Neural progenitor cell (in vitro differentiated cells): ENCODE results near the gene NUP214. TPM values are rescaled to one million over a fixed set of nuclear protein-coding genes. Genes with fewer than 3 reads are reported as not detected.

Source experiments
- DNase-seq: peaks from one replicate; pipeline ENCODE4 v3.0.0-alpha.2; 2016; ENCODE audit warnings: low spot score
- H2AFZ ChIP-seq: fragments of 200-600 bp; sonication (generic); replicated peaks from 2 replicates; pipeline ENCODE4 v1.6.1; 2016; ENCODE audit warnings: antibody characterized with exemption
- H3F3A ChIP-seq: fragments of 200-600 bp; sonication (generic); 2 replicates; pipeline ENCODE4 v1.6.1; 2016; ENCODE audit warnings: antibody characterized with exemption, low read depth
- H3K27ac ChIP-seq: fragments of 200-600 bp; sonication (generic); 2 replicates; pipeline ENCODE4 v1.5.1; 2016; ENCODE audit warnings: mild to moderate bottlenecking
- H3K27me3 ChIP-seq: fragments of 200-600 bp; sonication (generic); 2 replicates; pipeline ENCODE4 v1.6.1; 2016; ENCODE audit warnings: mild to moderate bottlenecking, moderate library complexity
- H3K36me3 ChIP-seq: fragments of 200-600 bp; sonication (generic); 2 replicates; pipeline ENCODE4 v1.5.1; 2016
- H3K4me1 ChIP-seq: fragments of 200-600 bp; sonication (generic); 2 replicates; pipeline ENCODE4 v1.6.1; 2016; ENCODE audit warnings: mixed run types
- H3K4me2 ChIP-seq: fragments of 200-600 bp; sonication (generic); 2 replicates; pipeline ENCODE4 v1.6.1; 2016
- H3K4me3 ChIP-seq: fragments of 200-600 bp; sonication (generic); 2 replicates; pipeline ENCODE4 v1.5.1; 2016
- H3K79me2 ChIP-seq: fragments of 200-600 bp; sonication (generic); 2 replicates; pipeline ENCODE4 v1.6.1; 2016; ENCODE audit warnings: low read depth
- H3K9ac ChIP-seq: fragments of 200-600 bp; sonication (generic); 2 replicates; pipeline ENCODE4 v1.6.1; 2016
- H3K9me3 ChIP-seq: fragments of 200-600 bp; sonication (generic); 2 replicates; pipeline ENCODE4 v1.5.1; 2016; ENCODE audit warnings: low read depth
- H4K20me1 ChIP-seq: fragments of 200-600 bp; sonication (generic); 2 replicates; pipeline ENCODE4 v1.6.1; 2016; ENCODE audit warnings: low read depth
- H3K27ac Mint-ChIP-seq: 3 replicates; pipeline ENCODE4 v1.8.0; 2021; ENCODE audit warnings: mixed read lengths
- H3K27me3 Mint-ChIP-seq: 2 replicates; pipeline ENCODE4 v1.8.0; 2022; ENCODE audit warnings: low read depth, mild to moderate bottlenecking, inconsistent platforms, moderate library complexity, mixed read lengths; ENCODE audit not compliant: insufficient read depth
- H3K36me3 Mint-ChIP-seq: 3 replicates; pipeline ENCODE4 v1.8.0; 2021; ENCODE audit warnings: mixed read lengths
- H3K4me1 Mint-ChIP-seq: 3 replicates; pipeline ENCODE4 v1.8.0; 2021; ENCODE audit warnings: mixed read lengths
- H3K4me3 Mint-ChIP-seq: 3 replicates; pipeline ENCODE4 v1.8.0; 2021; ENCODE audit warnings: mild to moderate bottlenecking, moderate library complexity, mixed read lengths
- H3K9me3 Mint-ChIP-seq: 3 replicates; pipeline ENCODE4 v1.8.0; 2020; ENCODE audit warnings: mixed read lengths
- CTCF ChIP-seq: fragments of 200-600 bp; sonication (generic); IDR thresholded peaks from 2 replicates; pipeline ENCODE4 v1.5.1; 2017; ENCODE audit warnings: antibody characterized with exemption, mild to moderate bottlenecking
- EZH2 ChIP-seq: fragments of 200-600 bp; sonication (generic); IDR thresholded peaks from 2 replicates; pipeline ENCODE4 v1.6.1; 2017; ENCODE audit warnings: antibody characterized with exemption, mild to moderate bottlenecking, moderate library complexity
- EZH2phosphoT487 ChIP-seq: fragments of 200-600 bp; sonication (generic); IDR thresholded peaks from 2 replicates; pipeline ENCODE4 v1.6.1; 2017; ENCODE audit warnings: antibody characterized with exemption
- total RNA-seq: library from RNA; depleted of rRNA; stranded (reverse); fragments of >200 nt; gene quantifications from 2 replicates; pipeline ENCODE4 v1.2.3, GENCODE V29; 2015; ENCODE audit warnings: low replicate concordance

Gene NUP214
- total RNA-seq, 1 donor from 2014 or later: 37.6 TPM

- Mint-ChIP-seq H3K27ac (no peak overlapping the region), H3K9me3 (no peaks in the 10 kb centered on the region), H3K4me1 (no peaks in the 10 kb centered on the region), H3K27me3 (no peaks in the 10 kb centered on the region), H3K4me3 (no peak overlapping the region), H3K36me3 (peaks cover 17% of the 10 kb centered on the region)
- no peak overlapping the region for H3K4me2 ChIP-seq
- H3K9me3 ChIP-seq: no peaks in the 10 kb centered on the region
- no peaks in the 10 kb centered on the region for H3K4me1 ChIP-seq
- no peaks in the 10 kb centered on the region for H3K27me3 ChIP-seq
- no peak for TF ChIP-seq EZH2
- TF ChIP-seq CTCF: no peak
- TF ChIP-seq EZH2phosphoT487: no peak
- H2AFZ ChIP-seq: no peak overlapping the region
- DNase-seq: no peak
- peaks cover 3% of the 10 kb centered on the region for H3K79me2 ChIP-seq
- no peaks in the 10 kb centered on the region for H4K20me1 ChIP-seq
- H3K36me3 ChIP-seq: peaks cover 27% of the 10 kb centered on the region
- no peak overlapping the region for H3K9ac ChIP-seq
- no peak overlapping the region for H3K4me3 ChIP-seq
- H3F3A ChIP-seq: no peaks in the 10 kb centered on the region
- H3K27ac ChIP-seq: no peak overlapping the region
These were observed 35.2 kb downstream of the NUP214 start for GRCh38 chr9:131160416-131161112.

DNA sequence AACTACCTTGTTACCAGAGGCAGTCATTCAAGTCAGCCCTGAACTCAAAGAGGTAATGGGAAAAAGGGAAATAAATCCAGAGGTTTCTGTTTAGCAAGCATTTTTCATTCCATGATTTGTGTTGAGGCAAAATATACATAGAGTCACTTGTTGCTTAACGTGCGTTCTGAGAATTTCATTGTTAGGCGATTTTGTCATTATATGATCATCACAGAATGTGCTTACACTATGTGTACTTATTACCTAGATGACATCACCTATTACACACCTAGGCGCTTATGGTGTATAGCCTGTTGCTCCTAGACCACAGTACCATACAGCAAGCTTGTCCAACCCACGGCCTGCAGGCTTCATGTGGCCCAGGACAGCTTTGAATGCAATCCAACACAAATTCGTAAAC is 36.2 kb downstream of the NUP214 start:
- Histone ChIP-seq H3K79me2 (no peaks in the 10 kb centered on the region), H3K27me3 (no peaks in the 10 kb centered on the region), H3K4me2 (no peak overlapping the region), H4K20me1 (no peaks in the 10 kb centered on the region), H3K27ac (no peak overlapping the region), H3K9me3 (no peaks in the 10 kb centered on the region), H3K4me3 (no peak overlapping the region), H3K36me3 (peaks cover 34% of the 10 kb centered on the region), H2AFZ (no peak overlapping the region), H3K4me1 (no peaks in the 10 kb centered on the region), H3F3A (no peaks in the 10 kb centered on the region), H3K9ac (no peak overlapping the region)
- no peak for DNase-seq
- Mint-ChIP-seq H3K36me3 (peaks cover 16% of the 10 kb centered on the region), H3K4me3 (no peak overlapping the region), H3K27me3 (no peaks in the 10 kb centered on the region), H3K4me1 (no peaks in the 10 kb centered on the region), H3K27ac (no peak overlapping the region), H3K9me3 (no peaks in the 10 kb centered on the region)
- no peak for TF ChIP-seq EZH2
- TF ChIP-seq CTCF: no peak
- TF ChIP-seq EZH2phosphoT487: no peak

- no peak overlapping the region for H2AFZ ChIP-seq
- no peaks in the 10 kb centered on the region for H3K27me3 Mint-ChIP-seq
- H3K79me2 ChIP-seq: peaks cover 2% of the 10 kb centered on the region
- TF ChIP-seq EZH2: no peak
- no peak for TF ChIP-seq EZH2phosphoT487
- no peak for TF ChIP-seq CTCF
- no peak overlapping the region for H3K4me3 ChIP-seq
- H3K36me3 Mint-ChIP-seq: peaks cover 12% of the 10 kb centered on the region
- no peaks in the 10 kb centered on the region for H3K4me1 Mint-ChIP-seq
- no peak overlapping the region for H3K4me3 Mint-ChIP-seq
- H3K9me3 Mint-ChIP-seq: no peaks in the 10 kb centered on the region
- no peaks in the 10 kb centered on the region for H3K27me3 ChIP-seq
- peaks cover 4% of the 10 kb centered on the region for H3F3A ChIP-seq
- H4K20me1 ChIP-seq: no peaks in the 10 kb centered on the region
- H3K27ac Mint-ChIP-seq: no peak overlapping the region
- H3K4me2 ChIP-seq: no peak overlapping the region
- H3K9me3 ChIP-seq: no peaks in the 10 kb centered on the region
- H3K4me1 ChIP-seq: no peaks in the 10 kb centered on the region
- H3K36me3 ChIP-seq: peaks cover 34% of the 10 kb centered on the region
- H3K27ac ChIP-seq: no peak overlapping the region
- DNase-seq: no peak
- H3K9ac ChIP-seq: no peak overlapping the region
These were observed 37.5 kb downstream of the NUP214 start for GRCh38 chr9:131162886-131163285.
